Esophagus muscularis mucosa (tissue), 4 donors: ENCODE results near the gene MRPL39.

Experiments used
- EP300 ChIP-seq: sonication (generic); formaldehyde crosslinking; IDR thresholded peaks from one replicate; pipeline ENCODE4 v1.6.1; 2017; ENCODE audit warnings: antibody characterized with exemption
- POLR2A ChIP-seq: fragments of 450-650 bp; IDR thresholded peaks from one replicate; pipeline ENCODE4 v1.6.1; 2017; ENCODE audit warnings: antibody characterized with exemption, moderate library complexity, mild to moderate bottlenecking, low read depth
- POLR2AphosphoS5 ChIP-seq, 2 donors: sonication (generic); formaldehyde crosslinking; IDR thresholded peaks; one replicate each; pipeline ENCODE4 v1.6.1; 2017; ENCODE audit warnings: antibody characterized with exemption in 2 of 2
- TF ChIP-seq, protein P1 (sequence below), 3 experiments: fragments of 200-600 bp in 2 of 3; fragments of 450-650 bp in 1 of 3; sonication (generic) in 2 of 3; IDR thresholded peaks; one replicate each; pipeline ENCODE4 v1.5.1; 2017 to 2019; ENCODE audit warnings: antibody characterized with exemption in 3 of 3, mild to moderate bottlenecking in 2 of 3, moderate library complexity in 1 of 3

DNA sequence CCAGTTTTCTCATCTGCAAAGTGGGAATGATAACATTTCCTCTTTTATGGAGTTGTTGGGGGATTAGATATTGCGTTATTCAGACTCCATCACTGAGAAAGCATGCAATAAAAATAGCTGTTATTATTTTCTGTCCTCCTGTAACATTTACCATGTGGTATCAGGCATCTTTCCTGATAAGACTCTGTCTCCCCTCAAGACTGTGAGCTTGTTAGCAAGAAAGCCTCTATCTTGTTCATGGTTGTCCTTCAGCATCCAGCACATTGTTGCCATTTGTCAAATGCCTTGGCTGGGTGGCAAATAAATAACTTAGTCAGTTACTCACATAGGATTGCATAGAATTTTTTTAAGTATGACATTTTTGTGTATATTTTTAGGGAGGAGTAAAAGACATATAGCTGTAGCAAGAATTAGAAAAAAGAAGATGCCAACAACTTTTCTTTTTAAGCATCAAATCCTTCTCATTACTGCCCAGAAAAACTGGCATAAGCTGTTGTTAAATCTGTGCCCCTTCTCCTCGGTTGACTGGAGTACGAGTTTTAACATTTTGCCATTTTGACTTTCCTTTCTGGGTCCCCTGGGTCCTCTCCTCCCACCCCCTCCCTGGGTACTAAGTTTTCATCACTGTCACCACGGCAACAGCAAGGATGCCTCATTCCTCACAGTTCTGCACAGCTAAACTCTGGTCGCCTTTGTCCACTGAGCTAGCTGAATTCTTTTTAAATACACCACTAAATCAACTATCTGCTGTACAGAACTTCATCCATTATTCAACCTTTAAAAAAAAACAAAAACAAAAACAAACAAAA, 30.8 kb upstream of the MRPL39 start:
- TF ChIP-seq, protein P1, sequence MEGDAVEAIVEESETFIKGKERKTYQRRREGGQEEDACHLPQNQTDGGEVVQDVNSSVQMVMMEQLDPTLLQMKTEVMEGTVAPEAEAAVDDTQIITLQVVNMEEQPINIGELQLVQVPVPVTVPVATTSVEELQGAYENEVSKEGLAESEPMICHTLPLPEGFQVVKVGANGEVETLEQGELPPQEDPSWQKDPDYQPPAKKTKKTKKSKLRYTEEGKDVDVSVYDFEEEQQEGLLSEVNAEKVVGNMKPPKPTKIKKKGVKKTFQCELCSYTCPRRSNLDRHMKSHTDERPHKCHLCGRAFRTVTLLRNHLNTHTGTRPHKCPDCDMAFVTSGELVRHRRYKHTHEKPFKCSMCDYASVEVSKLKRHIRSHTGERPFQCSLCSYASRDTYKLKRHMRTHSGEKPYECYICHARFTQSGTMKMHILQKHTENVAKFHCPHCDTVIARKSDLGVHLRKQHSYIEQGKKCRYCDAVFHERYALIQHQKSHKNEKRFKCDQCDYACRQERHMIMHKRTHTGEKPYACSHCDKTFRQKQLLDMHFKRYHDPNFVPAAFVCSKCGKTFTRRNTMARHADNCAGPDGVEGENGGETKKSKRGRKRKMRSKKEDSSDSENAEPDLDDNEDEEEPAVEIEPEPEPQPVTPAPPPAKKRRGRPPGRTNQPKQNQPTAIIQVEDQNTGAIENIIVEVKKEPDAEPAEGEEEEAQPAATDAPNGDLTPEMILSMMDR (IDR thresholded peaks at IDR 0.05), result no peak
- TF ChIP-seq POLR2AphosphoS5 (IDR thresholded peaks at IDR 0.05) (no peak), POLR2A (no peak), EP300 (no peak)
